Measurements from ENCODE around the gene SENP6.
"Not testable (repeated sequence)": the region's sequence is repeated elsewhere in the genome, so short reads cannot be mapped to it uniquely, and the experiment has no call there.

The SENP6 gene

DNA sequence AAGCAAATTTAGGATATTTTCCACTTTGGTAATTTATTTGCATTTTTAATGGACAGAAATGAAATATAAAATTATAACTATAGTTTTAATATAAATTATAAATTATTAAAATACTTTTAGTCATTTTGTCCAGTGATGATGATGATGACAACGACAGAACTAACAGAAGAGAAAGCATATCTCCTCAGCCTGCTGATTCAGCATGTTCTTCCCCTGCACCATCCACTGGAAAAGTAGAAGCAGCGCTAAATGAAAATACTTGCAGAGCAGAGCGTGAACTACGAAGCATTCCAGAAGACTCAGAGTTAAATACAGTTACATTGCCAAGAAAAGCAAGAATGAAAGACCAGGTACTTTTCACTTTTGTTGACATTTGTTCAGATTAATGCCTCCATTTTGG lies 64.9 kb downstream of the SENP6 start:
- no peak for DNase-seq

DNA sequence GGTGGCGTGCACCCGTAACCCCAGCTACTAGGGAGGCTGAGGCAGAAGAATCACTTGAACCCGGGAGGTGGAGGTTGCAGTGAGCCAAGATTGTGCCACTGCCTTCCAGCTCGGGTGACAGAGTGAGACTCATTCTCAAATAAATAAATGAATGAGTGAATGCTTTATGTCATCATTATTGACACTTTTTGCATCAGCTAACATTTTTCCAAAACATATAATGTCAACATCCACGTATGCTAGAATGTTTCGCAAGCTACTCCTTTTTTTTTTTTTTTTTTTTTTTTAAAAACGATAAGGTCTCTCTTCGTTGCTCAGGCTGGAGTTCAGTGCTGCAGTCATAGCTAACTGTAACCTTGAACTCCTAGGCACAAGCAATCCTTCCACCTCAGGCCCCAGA lies 72.2 kb downstream of the SENP6 start:
- DNase-seq, result no peak

DNA sequence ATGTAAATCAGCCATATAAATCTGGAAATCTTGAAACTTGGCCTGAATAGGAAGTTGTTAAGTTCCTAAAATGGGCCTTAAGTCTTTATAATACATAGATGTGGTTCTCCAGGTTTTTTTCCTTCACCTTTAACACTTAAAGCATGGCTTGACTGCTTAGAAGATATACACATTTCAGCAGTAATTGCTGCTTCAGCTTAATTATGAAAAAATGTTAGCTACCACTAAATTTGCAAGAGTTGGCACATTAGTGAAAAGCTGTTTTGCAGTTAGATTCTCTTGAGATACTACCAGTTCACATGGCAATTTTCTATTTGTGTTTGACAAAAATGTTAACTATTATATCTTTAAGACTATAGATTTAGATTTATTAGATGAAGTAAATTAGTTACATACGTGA lies 74.7 kb downstream of the SENP6 start:
- DNase-seq, result no peak

DNA sequence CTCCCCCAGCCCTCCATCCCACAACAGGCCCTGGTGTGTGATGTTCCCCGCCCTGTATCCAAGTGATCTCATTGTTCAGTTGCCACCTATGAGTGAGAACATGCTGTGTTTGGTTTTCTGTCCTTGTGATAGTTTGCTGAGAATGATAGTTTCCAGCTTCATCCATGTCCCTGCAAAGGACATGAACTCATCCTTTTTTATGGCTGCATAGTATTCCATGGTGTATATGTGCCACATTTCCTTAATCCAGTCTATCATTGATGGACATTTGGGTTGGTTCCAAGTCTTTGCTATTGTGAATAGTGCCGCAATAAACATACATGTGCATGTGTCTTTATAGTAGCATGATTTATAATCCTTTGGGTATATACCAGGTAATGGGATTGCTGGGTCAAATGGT lies 80.9 kb downstream of the SENP6 start:
- DNase-seq, result not testable (repeated sequence)

DNA sequence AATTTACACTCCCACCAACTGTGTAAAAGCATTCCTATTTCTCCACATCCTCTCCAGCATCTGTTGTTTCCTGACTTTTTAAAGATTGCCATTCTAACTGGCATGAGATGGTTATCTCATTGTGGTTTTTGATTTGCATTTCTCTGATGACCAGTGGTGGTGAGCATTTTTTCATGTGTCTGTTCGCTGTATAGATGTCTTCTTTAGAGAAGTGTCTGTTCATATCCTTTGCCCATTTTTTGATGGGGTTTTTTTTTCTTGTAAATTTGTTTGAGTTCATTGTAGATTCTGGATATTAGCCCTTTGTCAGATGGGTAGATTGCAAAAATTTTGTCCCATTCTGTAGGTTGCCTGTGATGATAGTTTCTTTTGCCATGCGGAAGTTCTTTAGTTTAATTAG lies 81.3 kb downstream of the SENP6 start:
- not testable (repeated sequence) for DNase-seq

DNA sequence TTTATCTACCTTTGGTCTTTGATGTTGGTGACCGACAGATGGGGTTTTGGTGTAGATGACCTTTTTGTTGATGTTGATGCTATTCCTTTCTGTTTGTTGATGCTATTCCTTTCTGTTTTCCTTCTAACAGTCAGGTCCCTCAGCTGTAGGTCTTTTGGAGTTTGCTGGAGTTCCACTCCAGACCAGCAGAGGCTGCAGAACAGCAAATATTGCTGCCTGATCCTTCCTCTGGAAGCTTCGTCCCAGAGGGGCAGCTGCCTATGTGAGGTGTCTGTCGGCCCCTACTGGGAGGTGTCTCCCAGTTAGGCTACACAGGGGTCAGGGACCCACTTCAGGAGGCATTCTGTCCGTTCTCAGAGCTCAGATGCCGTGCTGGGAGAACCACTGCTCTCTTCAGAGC lies 85.9 kb downstream of the SENP6 start:
- DNase-seq, result not testable (repeated sequence)

DNA sequence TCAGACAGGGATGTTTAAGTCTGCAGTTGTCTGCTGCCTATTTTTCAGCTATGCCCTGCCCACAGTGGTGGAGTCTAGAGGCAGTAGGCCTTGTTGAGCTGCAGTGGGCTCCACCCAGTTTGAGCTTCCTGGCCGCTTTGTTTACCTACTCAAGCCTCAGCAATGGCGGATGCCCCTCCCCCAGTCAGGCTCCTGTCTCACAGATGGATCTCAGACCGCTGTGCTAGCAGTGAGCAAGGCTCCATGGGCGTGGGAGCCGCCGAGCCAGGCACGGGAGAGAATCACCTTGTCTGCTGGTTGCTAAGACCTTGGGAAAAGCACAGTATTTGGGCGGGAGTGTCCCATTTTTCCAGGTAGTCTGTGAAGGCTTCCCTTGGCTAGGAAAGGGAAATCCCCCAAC lies 86.3 kb downstream of the SENP6 start:
- DNase-seq, result not testable (repeated sequence)

DNA sequence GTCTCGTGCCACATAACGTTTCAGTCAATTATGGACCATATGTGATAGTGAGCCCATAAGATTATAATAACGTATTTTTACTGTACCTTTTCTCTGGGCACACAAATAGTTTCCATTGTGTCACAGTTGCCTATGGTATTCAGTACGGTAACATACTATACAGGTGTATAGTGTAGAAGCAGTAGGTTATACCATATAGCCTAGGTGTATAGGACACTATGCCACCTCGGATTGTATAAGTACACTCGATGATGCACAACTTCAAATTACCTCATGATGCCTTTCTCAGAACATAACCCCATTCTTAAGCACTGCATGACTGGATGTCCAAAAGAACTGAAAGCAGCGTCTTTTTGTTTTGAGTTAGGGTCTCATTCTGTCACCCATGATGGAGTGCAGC lies 87.9 kb downstream of the SENP6 start:
- DNase-seq, result no peak

DNA sequence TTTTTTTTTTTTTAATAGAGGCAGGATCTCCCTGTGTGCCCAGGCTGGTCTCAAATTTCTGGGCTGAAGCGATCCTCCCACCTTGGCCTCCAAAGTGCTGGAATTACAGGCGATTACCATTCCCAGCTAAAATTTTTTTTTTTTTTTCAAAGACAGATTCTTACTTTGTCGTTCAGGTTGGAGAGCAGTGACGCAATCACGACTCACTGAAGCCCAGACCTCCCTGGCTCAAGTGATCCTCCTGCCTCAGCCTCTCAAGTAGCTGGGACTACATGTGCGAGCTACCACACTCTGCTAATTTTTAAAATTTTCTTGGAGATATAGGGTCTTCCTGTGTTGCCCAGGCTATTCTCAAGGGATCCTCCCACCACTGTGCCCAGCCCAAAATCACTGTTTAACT lies 89.3 kb downstream of the SENP6 start:
- DNase-seq, result no peak

DNA sequence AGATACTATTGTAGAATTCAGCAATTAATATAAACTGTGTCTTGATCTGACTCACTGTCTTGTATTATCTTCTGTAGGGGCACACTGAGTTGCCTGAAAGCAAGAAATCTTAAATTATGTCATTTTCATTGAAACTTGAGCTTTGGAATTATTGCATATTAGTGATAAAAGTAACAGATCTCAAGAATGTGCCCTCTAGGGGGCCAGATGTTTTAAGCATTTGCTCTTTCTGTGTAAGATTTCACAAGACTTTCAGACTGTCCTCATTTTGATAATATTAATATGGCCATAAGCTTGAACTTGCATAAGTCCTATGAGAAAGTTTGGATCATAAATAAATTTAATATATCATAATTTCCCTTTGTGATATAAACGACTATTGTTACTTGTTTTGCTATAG lies 91.9 kb downstream of the SENP6 start:
- DNase-seq, result no peak

DNA sequence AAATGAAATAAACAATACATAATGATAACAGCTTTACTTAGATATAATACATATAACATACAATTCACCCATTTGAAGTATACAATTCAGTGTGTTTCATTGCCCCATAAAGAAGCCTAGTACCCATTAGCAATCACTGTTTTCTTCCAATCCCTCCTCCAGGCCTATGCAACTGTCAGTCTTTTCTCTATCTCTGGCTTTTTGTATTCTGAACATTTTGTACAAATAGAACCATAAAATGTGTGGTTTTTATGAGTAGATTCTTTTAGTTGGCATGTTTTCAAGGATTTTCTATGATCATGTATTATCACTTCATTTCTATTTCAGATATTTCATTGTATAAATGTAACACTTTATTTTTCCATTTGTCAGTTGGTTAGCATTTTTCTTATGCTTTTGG lies 92.7 kb downstream of the SENP6 start:
- DNase-seq, result no peak

DNA sequence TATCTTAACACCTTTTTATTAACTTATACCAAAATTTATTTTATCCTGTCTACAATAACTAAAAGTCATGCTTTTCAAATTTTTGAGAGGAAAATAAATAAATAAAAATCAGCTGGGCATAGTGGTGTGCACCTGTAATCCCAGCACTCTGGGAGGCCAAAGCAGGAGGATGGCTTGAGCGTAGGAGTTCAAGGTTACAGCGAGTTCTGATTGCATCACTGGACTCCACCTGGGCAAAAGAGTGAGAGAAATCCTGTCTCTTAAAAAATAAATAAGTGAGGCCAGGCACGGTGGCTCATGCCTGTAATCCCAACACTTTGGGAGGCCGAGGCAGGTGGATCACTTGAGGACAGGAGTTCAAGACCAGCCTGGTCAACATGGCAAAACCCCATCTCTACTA lies 106.7 kb downstream of the SENP6 start:
- DNase-seq, result not testable (repeated sequence)

DNA sequence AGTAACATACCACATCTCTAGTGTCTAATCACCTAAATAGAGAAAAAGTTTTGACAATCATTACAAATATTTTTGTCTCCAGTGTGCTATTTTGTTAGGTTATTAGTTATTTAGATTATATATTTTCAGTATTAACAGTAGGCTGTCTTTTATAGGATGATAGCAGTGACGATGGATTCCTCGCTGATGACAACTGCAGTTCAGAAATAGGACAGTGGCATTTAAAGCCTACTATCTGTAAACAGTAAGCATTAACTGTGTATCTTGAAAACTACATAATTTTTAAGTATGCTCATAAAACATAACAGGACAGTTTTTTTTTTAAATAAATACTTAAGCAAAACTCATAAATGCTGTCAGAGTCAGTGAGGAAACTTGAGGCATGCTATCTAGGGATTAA lies 109.5 kb downstream of the SENP6 start:
- no peak for DNase-seq

DNA sequence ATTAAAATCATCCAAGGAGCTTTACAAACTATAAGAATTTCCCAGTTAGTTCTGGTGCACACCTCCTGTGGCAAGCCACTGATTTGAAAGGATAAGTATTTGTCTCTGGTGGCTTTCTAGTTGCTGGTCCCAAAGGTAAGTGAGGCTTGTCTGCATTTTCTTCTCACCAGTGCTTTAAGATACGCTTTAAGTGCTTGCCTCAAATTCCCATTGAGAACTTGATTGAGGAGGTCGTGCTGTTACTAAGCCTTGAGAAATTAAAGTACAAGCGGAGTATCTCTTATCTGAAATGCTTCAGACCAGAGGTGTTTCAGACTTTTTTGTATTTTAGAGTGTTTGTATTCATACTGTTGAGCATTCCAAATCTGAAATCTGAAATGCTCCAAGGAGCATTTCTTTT lies 117.5 kb downstream of the SENP6 start:
- no peak for DNase-seq

DNA sequence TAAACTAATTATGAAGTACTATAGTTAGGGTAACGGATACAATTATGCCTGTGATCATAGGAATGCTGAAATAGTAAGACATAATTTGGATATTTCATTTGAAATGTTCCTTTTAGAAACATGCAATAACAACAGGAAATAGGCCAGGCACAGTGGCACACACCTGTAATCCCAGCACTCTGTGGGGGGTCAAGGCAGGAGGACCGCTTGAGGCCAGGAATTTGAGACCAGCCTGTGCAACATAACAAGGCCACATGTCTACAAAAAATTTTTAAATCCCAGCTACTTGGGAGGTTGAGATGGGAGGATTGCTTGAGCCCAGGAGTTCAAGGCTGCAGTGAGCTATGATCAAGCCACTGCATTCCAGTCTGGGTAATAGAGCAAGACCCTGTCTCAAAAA lies 121.7 kb downstream of the SENP6 start:
- DNase-seq, result no peak

DNA sequence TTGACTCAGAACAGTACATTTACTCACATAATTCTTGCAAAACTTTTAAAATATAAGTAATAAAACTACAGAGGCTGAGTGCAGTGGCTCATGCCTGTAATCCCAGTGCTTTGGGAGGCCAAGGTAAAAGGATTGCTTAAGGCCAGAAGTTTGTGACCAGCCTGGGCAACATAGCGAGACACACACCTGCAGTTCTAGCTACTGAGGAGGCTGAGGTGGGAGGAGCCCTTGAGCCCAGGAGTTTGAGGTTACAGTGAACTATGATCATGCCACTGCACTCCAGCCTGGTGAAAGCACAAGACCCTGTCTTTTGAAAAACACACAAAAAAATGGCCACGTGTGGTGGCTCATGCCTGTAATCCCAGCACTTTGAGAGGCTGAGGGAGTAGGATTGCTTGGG lies 125.5 kb downstream of the SENP6 start:
- DNase-seq, result no peak

DNA sequence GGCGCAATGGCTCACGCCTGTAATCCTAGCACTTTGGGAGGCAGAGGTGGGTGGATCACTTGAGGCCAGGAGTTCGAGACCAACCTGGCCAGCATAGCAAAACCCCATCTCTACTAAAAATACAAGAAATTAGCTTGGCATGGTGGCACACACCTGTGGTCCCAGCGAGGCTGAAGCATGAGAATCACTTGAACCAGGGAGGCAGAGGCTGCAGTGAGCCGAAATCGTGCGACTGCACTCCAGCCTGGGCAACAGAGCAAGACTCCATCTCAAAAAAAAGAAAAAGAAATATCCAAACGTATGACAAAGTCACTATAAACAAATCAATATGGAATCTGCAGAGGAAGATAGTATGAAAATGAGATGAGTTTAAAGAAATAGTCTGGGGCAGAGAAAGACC lies 129.3 kb downstream of the SENP6 start:
- not testable (repeated sequence) for DNase-seq

DNA sequence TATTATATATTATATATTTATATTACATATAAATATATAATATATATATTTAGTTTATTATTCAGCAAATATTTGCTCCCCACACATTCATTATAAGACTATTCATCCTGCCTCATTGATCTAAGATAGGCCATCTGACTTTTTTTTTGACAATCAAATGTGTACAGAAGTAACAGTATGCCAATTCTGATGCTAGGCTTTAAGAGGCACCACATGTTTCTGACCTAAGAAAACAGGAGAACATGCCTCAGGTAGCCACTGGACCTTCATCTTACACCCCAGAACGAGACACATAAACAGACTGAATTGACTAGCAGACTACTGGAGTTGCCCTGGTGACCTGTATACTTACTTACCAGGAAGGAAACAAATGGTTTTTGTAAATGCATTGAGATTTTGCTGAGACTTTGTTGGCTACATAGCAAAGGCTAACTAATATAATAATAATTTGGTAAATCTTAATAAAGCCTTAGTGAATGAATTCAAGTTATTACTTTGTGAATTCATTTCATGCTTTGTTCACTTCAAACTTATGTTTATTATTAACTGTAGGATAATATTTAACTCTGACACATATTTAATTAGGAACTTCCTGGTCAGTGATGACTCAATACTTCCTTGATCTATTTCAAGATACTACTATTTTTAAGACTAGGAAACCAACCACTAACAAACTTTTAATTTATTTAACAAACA lies 134.0 kb downstream of the SENP6 start:
- DNase-seq, result no peak

DNA sequence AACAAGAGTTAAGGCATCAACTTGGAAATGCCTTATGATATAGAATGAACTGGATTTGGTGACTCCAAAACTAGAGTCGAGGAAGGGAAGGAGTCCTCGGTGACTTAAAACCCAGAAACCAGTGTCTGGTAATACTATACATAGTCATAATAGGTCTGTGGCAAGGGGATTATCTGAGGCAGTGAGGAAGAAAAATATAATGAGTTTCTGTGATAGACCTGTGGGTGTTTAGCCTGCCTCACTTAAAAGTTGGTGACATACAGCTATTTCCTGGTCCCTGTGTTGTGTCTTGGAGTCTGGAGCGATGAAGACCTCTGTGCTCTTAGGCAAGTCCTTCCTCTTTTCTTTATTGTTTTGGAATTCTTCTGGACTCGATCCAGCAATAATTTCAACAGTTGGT lies 142.3 kb downstream of the SENP6 start:
- DNase-seq, result no peak

DNA sequence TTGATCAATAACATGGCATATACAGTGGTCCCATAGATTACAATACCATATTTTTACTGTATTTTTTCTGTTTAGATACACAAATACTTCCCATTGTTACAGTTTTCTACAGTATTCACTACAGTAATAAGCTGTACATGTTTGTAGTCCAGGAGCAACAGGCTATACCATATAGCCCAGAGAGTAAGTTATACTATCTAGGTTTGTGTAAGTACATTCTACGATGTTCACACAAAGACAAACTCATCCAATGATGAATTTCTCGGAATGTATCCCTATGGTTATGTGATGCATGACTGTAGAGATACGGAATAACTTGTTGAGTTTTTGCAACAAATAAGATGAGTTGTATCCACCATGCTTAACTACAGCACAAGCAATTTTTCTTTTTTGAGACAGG lies 143.7 kb downstream of the SENP6 start:
- DNase-seq, result no peak

DNA sequence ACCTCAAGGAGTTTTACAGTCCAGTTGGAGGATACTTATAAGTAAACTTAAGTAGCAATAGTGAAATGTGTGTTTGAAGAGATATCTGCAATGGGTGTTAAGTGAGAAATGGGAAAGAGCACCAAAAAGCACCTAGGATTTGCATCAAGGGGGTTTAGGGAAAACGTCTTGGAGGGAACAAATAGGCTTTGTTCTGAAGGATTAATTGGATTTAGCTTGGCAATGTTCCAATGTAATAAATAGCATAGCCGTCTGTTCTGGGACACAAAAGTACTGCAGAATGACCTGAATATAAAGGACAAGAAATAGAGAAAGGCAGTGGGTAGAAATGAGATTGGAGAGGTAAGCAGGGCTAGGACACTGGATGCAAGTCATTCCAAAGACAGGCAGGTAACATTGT lies 144.5 kb downstream of the SENP6 start:
- DNase-seq, result no peak

DNA sequence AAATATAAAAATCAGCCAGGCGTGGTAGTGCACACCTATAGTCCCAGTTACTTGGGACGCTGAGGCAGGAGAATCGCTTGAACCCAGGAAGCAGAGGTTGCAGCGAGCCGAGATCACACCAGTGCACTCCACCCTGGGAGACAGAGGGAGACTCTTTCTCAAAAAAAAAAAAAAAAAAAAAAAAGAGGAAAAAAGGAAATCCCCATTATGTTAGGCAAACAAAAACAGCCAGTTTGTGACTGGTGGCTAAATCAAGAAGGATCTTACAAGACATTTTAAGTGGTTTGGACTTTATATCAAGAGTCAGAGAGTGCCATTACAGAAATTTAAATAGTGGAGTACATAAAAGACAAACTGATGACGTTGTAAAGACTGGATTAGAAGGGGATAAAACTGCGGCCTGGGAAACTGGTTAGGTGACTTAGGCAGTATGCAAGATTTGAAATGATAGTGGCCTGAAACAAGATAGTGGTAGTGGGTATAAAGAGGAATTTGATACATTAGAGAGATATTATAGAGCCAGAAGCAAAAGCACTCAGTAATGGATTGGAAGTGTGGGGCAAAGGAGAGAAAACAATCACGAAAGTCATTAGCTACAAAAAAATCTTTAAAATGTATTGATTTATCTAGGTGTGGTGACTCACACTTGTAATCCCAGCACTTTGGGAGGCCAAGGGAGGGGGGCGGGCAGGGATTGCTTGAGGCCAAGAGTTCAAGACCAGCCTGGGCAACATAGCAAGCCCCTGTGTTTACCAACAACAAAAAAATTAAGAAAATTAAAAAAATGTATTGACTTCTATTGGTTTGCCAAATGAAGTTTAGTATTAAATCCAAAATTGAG lies 145.7 kb downstream of the SENP6 start:
- DNase-seq, result no peak

DNA sequence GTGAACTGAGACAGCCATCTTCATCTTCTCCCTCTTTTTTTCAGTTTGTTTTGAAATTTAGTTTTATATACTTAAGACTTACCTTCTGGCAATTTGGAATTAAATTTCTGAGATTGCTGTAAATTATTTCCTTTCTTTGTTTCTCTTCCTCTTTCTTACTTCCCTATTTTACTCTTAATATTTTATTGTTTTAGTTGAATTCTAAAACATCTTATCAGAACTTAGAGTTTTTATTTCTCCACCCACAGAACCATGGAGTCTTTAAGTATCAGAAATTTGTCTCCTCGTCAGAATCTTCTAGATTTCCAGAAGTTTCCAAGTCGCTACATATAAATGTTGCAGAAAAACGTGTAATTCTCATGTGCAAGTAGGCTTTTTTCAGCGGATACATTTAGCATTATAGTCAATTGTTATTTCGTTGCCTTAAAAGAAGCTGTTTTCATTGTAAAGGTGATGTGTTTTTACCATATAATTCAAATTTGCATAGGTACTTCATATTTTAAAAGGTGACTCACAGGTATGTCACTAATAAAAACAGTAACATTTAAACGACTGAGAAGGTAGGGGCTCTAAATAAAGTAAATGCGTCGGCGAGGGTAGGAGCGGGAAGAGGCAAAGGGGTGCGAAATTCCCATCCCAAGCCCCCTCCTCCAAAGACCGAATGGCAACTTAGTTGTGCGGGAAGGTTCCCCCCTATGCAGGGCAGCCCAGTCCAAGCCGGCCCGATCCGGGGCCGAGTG lies 146.5 kb downstream of the SENP6 start:
- DNase-seq, result no peak
